CD4-positive, alpha-beta T cell treated with Interleukin-6 for 4 hours (primary cell): Measurements from ENCODE around the gene AVPI1.

Experiments
- DNase-seq: peaks from one replicate; pipeline ENCODE4 v3.0.0-alpha.2; 2020; ENCODE audit warnings: mixed read lengths

Gene AVPI1, protein sequence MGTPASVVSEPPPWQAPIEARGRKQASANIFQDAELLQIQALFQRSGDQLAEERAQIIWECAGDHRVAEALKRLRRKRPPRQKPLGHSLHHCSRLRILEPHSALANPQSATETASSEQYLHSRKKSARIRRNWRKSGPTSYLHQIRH

DNA sequence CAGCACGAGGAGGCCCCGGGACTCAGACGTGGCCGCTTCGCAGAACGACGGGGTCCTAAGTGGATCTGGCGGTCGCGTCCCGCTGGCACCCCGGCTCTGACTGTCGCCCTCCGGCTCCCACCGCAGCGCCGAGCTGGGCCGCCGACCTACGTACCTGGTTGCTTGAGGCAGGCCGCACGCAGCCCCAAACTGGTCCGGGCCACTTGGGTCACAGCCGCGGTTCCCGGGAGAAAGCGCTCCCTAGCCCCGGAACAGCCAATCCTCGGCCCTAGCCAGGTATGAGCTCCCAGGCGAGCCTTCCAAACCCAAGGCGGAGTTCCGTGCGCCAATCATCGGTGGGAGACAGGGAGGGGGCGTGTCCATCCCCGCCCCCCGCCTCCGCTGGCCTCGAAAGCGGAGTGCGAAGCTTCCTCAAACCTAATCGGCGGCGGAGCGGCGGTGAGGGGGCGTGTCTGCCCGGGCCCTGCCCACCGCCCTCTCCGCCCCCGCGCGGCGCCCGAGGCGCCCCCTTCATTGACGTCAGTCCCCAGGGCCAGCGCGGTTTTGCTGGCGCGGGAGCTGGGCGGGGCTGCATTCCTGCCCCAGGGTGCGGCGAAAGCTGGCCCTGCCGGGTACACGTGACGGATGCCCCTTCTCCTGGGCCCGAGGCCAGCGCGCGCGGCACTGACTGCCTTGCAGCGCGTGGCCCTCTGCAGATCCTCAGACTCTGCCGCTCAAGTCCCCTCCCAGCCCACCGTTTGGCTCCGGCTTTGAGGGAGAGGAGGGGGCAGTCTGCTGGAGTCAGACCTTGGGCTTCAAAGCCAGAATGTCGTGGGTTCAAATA lies at the start of gene AVPI1:
Gene AVPI1, minus strand, starts transcription at position 280 of the 823 bp plus-strand sequence. CDS start 7,336 bp downstream, outside the sequence.
- peak; percentile 97 for DNase-seq

DNA sequence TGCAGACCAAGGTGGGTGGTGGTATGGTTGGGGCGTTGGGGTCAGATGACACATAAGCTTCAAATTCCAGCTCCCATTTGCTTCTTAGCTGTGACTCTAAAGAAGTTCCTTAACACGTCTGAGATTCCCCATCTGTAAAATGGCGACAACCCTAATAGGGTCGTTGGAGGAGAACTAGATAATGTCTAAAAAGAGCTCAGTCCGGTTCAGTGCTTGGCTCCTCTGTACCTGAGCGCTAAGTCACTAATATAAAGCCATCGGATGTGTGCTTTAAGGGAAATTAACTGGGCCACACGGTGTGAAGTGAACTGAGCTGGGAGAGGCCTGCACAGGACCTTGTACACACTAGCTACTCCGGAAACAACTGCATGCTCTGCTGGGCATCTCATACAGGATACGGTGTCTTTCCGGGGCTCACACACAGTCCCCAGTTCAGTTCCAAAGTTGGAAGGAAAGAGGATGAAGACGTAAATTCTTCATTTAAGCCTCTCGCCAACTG lies 49.4 kb upstream of the AVPI1 start:
- no peak for DNase-seq

DNA sequence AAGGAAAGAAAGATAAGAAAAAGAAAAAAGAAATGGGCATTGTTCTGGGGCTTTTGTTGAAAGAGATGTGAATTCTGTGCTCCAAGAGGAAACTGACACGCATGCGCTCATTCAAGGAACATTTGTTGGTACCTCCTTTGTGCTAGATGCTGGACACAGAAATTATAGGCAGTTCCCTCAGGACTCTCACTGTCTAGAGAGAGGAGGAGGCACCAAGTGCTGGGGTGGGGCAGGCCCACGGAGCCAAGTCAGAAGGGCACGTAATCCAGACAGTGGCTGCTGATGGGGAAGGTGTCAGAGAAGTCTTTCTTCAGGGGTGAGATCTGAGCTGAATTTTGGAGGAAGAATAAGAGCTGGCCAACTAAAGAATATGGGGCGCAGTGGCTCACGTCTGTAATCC lies 47.0 kb upstream of the AVPI1 start:
- no peak for DNase-seq

DNA sequence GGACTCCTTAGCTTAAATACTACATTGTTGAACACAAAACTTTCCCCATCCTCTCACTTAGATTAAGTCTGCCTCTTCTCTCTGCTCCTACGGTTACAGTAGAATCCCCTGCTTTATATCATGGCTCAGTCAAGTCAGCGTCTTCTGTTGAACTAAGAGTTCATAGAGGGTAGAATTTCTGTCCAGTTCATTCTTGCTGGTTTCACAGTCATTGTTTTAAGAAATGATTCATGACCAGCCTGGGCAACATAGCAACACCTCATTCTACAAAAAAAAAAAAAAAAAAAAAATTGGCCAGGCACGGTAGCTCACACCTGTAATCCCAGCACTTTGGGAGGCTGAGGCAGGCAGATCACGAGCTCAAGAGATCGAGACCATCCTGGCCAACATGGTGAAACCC lies 46.2 kb upstream of the AVPI1 start:
- DNase-seq = no peak

DNA sequence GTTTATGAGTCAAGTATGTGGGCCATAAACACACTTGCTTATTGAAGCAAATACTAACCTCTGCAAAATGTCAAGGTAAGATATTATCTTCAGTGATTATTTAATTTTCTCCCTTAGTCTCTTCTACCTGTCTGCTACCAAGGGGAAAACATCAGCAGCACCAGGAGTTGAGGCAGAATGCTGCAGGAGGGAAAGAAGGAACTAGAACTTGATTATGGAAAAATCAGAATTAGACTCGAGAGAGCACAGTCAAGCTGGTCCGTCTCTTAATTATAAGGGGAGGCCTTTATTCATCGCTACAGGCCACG lies 45.0 kb upstream of the AVPI1 start:
- DNase-seq = no peak

DNA sequence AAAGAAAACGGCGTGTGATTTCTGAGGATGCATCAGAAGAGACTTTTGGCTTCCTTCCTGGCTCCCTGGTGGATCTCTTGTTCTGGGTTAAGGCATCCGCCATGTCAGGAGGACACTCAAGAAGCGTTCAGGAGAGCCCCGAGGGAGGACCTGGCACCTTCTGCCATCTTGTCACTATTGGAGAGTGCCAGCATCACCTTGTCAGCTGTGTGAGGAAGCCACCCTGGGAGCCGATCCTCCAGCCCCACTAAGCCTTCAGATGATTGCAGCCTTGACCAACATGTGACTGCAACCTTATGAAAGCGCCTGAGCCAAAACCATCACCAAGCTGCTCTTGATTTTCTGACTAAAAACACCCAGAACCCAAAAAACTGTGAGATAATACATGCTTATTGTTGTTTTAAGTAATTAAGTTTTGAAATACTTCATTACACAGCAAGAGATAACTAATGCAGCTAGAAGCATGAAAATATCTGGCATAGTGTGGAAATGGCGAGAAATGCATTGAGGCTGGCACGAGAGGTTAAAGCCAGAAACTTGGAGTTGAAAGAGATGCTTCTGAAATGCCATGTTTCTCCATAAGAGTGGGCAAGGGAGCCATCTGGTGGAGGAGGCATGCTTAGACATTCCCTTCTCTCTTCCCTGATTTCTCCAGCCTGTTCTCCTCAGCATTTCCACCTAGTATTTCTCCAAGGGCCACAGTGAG lies 44.5 kb upstream of the AVPI1 start:
- peak; percentile 72 for DNase-seq

DNA sequence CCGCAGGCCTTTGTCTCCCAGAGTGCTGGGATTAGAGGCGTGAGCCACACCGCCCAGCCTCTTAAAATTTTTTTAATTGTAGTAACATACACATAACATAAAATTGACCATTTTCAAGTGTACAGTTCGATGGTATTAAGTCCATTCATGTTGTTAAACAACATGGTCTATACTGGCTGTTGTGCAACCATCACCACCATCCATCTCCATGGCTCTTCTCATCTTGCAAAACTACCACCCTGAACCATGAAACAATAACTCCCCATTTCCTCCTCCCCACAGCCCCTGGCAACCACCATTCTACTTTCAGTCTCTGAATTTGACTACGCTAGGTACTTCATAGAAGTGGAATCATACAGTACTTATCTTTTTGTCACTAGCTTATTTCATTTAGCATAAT lies 42.0 kb upstream of the AVPI1 start:
- no peak for DNase-seq

DNA sequence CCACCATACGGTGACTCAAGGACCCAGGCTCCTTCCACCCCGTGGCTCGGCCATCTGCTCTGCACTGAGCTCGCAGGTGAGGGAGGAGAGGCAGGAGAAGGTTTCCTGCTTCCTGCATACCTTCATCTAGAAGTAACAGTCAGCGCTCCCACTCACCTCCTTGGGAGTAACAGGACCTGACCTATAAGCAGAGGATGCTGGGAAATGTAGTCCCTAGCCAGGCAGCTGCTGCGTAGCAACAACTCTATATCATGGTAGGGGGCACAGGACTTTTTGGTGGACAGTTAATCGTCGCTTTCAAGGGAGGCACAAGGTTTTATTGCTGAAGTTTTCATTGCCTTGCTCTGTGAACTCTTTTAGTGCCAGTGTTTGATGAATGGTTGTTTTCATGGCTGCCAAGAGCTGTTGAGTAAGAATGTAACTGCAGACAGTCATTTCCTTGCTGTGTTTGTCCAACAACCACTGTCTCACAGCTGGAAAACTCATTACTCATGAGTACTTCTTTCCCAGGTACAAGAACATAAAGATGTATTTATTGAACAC lies 39.7 kb upstream of the AVPI1 start:
- DNase-seq = no peak

DNA sequence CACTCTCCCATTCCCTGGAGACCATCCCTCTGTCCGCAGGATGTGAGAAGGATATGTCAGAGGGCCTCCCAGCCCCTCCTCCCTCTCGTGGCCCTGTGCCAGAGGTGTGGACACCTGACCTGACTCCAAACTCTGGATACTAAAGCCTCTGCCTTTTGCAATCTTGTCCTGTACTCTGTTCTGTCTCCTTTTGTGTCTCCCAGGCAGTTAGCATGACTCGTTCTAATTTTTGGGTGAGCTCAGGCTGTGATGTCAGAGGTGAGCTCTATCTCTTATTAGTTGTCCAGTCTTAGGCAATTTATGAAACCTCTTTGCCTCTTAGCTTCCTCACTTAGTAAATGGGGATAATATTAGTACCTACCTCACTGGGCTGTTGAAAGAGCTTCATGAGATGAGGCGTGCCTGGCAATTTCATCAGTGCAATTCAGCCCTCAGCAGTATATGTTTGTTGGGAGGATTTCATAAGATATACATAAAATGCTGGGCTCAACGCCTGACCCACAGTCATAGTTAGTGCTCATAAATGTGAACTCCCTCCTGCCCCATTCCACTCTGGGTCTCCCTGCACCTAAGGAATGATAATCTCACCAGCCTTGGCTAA lies 37.4 kb upstream of the AVPI1 start:
- DNase-seq = no peak

DNA sequence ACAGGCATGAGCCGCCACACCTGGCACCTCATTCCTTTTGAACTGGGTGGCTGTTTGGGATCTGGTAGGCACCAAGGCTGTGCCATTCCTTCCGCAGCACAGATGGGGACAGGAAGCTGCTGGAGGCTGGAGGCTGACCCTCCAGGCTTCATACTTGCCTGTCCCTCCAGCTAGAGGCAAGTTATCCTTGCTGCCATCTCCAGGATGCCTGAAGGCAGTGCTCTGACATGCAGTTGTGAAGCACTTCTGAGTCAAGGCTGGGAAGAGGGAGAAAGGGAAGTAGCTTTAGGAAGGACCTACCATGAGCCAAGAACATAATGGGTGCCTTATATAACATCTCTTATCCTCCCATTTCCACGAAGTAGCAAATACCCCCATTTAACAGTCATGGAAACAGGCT lies 36.0 kb upstream of the AVPI1 start:
- no peak for DNase-seq

DNA sequence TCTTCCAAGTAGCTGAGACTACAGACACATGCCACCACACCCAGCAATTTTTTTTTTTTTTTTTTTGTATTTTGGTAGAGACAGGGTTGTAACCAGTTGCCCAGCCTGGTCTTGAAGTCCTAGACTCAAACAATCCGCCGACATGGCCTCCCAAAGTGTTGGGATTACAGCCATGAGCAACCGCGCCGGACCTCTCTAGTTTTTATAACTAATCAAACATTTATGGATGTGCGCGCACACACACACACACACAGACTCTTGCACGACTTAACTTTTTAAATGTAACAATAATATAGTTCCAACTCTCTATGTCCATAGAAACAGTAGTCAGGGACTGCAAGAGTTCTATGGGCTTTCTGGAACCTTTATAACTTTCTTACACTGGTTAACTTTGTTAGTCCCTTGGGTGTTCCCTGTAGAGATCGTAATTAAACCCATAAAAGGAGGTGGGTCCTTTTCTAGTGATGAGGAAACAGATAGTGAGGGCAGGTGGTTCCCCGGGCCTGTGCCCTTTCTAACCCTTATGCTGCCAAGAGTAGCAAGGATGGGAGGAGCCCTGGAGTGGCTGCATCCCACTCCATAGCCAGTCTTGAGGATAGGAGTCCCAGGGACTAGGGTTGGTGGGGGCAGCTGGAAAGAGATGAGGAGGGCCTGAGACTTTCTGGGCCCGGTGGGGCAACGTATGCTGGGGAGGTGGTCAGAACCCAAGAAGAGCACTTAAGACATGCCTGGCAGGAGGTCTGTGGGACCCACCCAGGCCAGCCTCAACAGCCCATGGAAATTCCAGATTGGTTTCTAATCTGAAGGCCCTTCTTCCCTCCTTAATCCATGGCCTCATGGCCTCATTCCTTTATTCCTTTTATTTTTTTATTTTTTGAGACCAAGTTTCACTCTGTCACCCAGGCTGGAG lies 35.1 kb upstream of the AVPI1 start:
- no peak for DNase-seq

DNA sequence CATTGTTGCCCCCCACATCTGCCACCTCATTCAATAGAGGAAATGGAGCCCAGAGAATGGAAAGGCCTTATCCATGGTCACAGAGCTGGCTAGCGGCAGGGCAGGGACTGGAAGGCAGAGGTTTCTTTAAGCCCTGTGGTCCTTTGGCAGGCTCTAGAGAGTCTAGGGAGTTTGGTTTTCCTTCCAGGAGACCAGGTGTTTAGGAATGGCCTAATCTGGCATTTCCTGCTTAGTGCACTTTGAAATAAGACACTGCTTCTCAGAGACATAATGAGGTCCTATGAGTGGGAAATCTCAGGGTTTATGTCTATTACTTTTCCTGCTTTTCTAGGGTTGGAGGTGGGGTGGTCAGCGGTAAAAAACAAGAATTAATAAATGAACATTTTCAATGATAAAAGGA lies 32.6 kb upstream of the AVPI1 start:
- no peak for DNase-seq

DNA sequence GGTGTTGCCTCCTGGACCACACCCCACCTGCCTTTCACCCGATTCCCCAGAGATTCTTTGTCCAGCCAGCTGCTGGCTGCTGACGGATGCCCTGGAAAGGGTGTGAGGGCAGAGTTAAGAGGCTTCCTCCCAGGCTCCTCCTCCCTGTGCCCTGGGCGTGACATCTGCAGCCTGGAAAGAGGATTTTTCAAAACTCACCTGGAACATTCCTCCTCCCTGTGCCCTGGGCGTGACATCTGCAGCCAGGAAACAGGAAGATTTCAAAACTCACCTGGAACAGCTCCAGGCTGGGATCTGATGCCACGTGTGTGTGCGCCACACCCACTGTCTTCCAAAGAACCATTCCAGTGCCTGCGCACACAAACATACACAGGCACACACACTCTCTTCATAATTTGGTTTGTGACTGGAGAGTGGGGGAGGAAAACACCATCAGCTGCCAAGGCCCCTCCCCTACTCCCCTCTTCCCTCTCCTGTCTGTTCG lies 31.7 kb upstream of the AVPI1 start:
- no peak for DNase-seq

DNA sequence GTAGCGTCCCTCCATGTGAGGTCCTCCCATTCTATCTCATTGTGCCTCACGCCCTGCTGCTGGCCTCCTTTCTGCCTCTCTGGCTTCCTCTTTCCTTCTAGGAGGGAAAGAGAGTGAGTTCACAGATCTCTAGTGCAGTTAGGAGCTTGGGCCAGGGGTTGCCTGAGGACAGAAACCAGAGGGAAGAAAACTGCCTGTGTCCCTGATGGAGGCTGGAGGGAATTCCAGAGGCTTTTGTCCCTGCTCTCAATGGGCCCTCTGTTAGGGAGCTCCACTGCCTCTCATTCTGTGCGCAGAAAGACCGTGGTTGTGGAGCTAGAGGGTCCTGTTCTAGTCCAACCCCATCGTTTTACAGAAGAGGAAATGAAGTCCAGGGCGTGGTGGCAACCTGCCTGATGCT lies 31.1 kb upstream of the AVPI1 start:
- no peak for DNase-seq

DNA sequence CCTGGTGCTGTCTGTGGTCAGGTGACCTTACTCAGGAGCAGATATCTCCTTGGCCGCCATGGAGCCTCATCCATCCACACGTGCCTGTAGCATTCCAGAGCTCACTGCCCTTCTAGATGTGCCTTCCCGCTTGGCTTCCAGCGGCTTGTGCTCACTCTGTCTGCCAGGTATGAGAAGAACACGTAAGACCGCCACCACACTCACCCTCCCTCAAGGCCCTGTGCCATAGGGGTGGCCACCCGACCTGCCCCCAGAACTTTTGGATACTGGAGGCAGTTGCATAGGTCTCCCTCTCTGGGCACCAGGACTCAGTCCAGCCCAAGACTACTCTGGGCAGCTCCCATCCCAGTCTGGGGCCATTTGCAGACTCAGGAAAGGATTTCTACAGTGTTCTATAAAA lies 30.6 kb upstream of the AVPI1 start:
- no peak for DNase-seq

DNA sequence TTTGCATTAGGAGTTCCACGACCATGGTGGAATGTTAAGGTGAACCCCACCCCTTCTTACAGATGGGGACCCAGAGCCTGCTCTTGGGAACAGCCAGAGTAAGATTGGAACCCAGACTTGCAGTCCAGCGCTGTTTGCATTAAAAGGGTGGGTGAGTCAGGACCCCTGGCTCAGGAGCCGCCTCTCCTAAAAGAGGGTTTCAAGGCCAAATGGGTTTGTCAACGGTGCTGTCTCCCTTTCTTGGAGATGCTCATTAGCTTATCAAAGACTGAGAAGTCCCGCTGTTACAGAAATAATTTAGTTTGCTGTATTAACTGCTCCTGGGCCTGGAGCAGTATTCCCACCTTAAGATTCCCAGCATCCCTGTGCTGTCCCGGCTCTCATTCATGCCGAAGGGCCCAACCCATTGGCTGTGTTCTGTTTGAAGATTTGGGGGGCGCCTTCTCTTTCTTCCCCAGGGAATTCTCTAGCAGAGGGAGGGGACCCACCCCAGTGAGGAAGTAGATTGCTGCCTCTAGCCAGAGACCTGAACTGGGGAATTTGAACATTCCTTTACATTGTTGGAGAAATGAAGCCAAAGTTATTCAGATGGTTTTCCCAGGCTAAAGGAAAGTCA lies 28.3 kb upstream of the AVPI1 start:
- DNase-seq = no peak

DNA sequence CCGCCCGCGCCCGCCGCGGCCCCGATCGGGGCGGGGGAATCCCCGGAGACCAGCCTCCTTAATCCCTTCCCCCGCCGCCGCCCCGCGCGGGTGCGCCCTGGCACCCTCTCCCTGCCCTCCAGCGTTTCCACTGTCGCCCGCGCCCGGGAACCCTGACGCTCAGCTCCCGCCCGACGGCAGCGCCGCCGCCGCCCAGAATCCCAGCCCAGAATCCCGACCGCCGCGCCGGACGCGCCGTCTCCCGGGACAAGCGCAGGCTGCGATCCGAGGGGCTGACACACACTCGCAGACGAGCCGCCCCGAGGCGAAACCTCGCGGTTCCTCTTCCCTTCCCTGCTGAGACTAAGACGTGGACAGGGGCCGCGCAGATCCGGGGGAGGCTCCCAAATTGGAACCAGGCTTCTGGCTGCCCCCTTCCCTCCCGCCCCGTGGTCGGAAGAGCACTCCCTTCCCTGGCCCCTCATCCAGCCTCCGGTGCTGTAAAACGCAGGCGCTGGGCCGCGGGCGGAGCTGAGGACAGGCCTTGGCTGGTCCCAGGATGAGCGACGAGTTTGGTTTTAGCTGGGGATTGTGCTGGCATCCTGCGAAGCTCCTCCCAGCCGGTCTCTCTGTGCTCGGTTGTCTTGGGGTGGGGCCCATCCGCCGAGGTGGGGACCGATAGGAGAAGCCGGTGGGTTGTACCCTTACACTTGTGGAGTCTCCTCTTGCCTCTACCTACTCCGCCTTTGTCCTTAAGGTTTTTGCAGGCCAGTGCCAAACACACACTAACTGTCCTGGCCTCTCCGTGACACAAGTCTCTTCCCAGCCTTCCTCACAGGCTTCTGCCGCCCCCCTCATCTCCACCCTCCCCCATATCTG lies 27.6 kb upstream of the AVPI1 start:
- peak; percentile 16 for DNase-seq

DNA sequence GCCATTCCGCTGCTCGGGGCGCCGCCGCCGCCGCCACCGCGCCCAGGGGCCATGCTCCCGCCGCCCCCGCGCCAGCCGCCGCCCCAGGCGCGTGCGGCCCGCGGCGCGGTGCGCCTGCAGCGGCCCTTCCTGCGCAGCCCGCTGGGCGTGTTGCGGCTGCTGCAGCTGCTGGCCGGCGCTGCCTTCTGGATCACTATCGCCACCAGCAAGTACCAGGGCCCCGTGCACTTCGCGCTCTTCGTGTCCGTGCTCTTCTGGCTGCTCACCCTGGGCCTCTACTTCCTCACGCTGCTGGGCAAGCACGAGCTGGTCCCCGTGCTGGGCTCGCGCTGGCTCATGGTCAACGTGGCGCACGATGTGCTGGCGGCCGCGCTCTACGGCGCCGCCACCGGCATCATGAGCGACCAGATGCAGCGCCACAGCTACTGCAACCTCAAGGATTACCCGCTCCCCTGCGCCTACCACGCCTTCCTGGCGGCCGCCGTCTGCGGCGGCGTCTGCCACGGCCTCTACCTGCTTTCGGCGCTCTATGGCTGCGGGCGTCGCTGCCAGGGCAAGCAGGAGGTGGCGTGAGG lies 26.9 kb upstream of the AVPI1 start:
- peak; percentile 64 for DNase-seq

DNA sequence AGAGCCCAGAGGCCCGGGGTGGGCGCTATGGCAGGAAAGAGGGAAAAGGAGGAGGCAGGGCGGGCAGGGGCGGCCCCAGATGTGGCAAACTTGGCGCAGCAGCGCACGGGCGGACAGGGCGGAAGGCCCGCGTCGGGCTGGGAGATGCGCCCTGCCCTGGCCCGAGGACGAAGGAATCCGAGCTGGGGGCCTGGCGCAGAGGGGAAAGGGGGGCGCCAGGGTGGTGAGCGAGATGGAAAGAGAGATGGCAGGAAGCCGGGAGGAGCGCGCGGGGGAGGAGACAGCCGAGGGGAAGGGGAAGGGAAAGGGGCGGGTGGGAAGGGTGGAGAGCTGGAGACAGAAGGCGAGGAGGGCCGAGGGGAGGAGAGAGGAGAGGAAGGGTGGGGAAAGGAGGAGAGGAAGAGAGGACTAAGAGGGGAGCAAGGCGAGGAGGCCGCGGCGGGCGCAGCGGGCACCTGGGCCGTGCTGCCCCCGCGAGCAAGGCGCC lies 26.3 kb upstream of the AVPI1 start, which contains the start of gene MARVELD1:
Gene MARVELD1, plus strand, starts transcription at position 392 of the 487 bp plus-strand sequence. CDS start 147 bp downstream, outside the sequence.
- DNase-seq = peak; percentile 7
